ENCODE measurements around the gene MYL11.
A peak's percentile ranks its signal among the peaks of the same experiment; 100 is the strongest.

Gene MYL11

DNA sequence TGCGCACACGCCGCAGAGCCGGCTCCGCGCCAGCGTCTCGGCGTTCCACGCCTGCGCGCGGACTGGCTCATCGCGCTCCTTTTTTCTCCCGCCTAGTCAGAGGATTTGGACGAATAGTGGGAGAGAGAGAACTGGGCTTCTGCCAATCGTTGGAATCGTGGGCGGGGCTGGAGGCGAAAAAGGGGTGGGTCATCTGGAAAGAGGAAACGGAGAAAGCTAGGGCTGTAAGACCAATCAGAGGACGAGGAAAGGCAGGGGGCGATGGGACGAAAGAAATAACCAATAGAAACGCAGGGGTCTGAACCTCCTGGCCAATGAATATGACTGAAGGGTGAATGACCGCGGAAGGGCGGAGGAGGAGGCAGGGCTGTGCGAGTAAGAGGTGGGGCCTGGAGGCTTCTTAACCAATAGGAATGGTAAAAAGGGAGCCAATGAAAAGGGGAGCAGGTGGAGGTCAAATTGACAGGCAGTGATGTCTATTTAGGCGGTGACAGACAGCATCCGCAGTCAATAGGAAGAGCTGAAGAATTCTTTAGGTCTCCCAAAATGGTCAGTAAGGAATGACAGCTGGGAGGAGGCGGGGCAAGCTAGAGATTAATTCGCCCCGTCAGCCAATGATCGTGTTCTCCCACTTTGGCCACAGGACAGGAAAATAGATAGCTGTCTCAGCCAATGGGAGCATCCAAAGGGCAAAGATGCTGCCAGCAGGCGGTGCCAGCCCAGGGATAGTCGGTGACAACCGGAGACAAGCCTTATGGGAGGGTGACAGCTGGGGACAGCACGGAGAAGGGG, 4.0 kb upstream of the MYL11 start, which contains the start of gene TBC1D10B:
Gene TBC1D10B (minus strand): TSS at position 39 of the 792 bp plus-strand sequence. CDS start 311 bp downstream, outside the sequence.
- Histone ChIP-seq H3K36me3 (ENCODE audit: control insufficient read depth in 2 of 2, insufficient read depth in 2 of 2, low read length in 2 of 2) (peaks cover 0 to 2% of the 10 kb centered on the region in 2 donors), H3K4me1 (ENCODE audit: control insufficient read depth in 2 of 2, insufficient read depth in 2 of 2, low read length in 2 of 2) (peaks cover 24 to 32% of the 10 kb centered on the region in 2 donors), H3K9ac (ENCODE audit: low read depth in 1 of 2, low read length in 2 of 2) (peak within 1 kb of the TSS; percentile 75), H3K4me3 (ENCODE audit: low read length in 2 of 2) (peak within 1 kb of the TSS; percentile 70 to 84), H3K27me3 (ENCODE audit: control insufficient read depth in 2 of 2, insufficient read depth in 2 of 2, low read length in 2 of 2) (no peaks in the 10 kb centered on the region), H3K9me3 (ENCODE audit: control insufficient read depth in 2 of 2, low read length in 2 of 2) (no peaks in the 10 kb centered on the region), H3K27ac (ENCODE audit: low read depth in 2 of 2, low read length in 2 of 2) (peak within 1 kb of the TSS; percentile 82 to 87)

DNA sequence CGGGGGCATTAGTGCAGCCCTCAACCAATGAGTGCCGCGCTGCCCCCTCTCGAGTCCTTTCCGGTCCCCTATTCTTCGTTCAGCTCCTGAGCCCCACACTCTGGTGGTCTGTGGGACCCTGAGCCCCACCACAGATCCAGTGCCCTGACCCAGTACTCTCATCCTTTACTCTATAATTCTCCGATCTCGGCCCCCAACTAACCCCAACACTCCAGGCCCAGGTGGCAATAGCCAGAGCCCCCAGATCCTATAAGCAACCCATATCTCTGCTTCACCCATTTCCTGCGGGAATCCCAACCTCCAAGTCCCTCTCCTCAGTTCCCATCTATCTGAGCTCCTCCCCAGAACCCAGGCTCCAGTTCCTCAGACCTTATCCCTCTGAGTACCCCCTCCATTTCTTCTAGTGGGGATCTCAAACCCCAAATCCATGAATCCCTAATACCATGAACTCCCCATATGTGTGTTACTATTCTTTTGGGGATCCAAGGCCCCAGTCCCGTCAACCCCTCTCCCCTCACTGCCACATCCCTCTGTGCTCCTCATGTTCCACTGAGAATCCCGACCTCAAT, 3.3 kb upstream of the MYL11 start:
- no peaks in the 10 kb centered on the region for H3K27me3 ChIP-seq (ENCODE audit: control insufficient read depth in 2 of 2, insufficient read depth in 2 of 2, low read length in 2 of 2)
- H3K9ac ChIP-seq (ENCODE audit: low read depth in 1 of 2, low read length in 2 of 2): peak overlapping the region; percentile 72 to 73
- H3K36me3 ChIP-seq (ENCODE audit: control insufficient read depth in 2 of 2, insufficient read depth in 2 of 2, low read length in 2 of 2): no peaks in the 10 kb centered on the region
- peaks cover 24 to 32% of the 10 kb centered on the region in 2 donors for H3K4me1 ChIP-seq (ENCODE audit: control insufficient read depth in 2 of 2, insufficient read depth in 2 of 2, low read length in 2 of 2)
- H3K27ac ChIP-seq (ENCODE audit: low read depth in 2 of 2, low read length in 2 of 2): peak overlapping the region; percentile 82 to 87
- H3K9me3 ChIP-seq (ENCODE audit: control insufficient read depth in 2 of 2, low read length in 2 of 2): no peaks in the 10 kb centered on the region
- peak overlapping the region; percentile 65 to 70 for H3K4me3 ChIP-seq (ENCODE audit: low read length in 2 of 2)

DNA sequence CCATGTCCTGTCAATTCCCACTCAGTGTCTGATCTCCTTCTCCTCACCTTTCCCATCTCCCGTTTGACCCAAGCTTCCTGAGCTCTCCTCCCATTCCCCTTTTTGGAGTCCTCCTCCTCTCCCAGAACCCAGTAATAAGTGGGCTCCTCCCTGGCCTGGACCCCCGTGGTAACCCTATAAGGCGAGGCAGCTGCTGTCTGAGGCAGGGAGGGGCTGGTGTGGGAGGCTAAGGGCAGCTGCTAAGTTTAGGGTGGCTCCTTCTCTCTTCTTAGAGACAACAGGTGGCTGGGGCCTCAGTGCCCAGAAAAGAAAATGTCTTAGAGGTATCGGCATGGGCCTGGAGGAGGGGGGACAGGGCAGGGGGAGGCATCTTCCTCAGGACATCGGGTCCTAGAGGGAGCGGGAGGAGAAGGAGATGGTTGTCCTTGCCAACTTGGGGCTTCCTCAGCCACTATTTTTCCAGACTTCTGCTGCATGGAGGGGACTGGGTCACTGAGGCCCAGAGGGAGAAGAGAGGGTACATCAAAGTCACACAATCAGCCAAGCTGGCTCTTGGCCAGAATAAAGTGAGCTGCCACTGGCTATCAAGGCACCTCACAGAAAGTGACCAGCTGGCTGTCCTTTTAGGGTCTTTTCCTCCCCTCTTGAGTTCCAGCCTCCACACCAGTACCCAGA, 2.4 kb upstream of the MYL11 start:
- Histone ChIP-seq H3K36me3 (ENCODE audit: control insufficient read depth in 2 of 2, insufficient read depth in 2 of 2, low read length in 2 of 2) (no peaks in the 10 kb centered on the region), H3K27me3 (ENCODE audit: control insufficient read depth in 2 of 2, insufficient read depth in 2 of 2, low read length in 2 of 2) (no peaks in the 10 kb centered on the region), H3K4me3 (ENCODE audit: low read length in 2 of 2) (no peak overlapping the region), H3K9ac (ENCODE audit: low read depth in 1 of 2, low read length in 2 of 2) (peak overlapping the region in 1 of 2 donors; percentile 8), H3K4me1 (ENCODE audit: control insufficient read depth in 2 of 2, insufficient read depth in 2 of 2, low read length in 2 of 2) (peaks cover 25 to 30% of the 10 kb centered on the region in 2 donors), H3K27ac (ENCODE audit: low read depth in 2 of 2, low read length in 2 of 2) (no peak overlapping the region), H3K9me3 (ENCODE audit: control insufficient read depth in 2 of 2, low read length in 2 of 2) (no peaks in the 10 kb centered on the region)

DNA sequence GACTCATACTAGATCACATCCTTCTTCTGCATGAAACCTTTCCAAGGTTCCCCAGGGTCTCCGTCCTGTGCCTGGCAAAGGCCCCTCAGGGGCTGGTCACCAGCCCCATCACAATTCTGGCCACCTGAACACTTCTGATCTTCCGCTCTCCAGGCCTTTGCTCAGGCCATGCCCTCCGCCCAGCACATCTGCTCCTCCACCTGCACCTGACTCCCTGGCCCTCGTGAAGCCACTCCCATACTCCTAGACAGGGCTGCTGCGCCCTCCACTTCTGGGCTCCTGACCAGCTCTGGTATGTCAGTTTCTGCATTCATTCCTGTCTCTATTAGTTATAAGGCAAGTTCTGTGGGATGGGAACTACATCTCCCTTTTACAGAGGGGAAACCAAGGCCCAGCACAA, 1.9 kb upstream of the MYL11 start:
- Histone ChIP-seq H3K27me3 (ENCODE audit: control insufficient read depth in 2 of 2, insufficient read depth in 2 of 2, low read length in 2 of 2) (no peaks in the 10 kb centered on the region), H3K27ac (ENCODE audit: low read depth in 2 of 2, low read length in 2 of 2) (no peak overlapping the region), H3K36me3 (ENCODE audit: control insufficient read depth in 2 of 2, insufficient read depth in 2 of 2, low read length in 2 of 2) (no peaks in the 10 kb centered on the region), H3K4me3 (ENCODE audit: low read length in 2 of 2) (no peak overlapping the region), H3K9ac (ENCODE audit: low read depth in 1 of 2, low read length in 2 of 2) (no peak overlapping the region), H3K9me3 (ENCODE audit: control insufficient read depth in 2 of 2, low read length in 2 of 2) (no peaks in the 10 kb centered on the region), H3K4me1 (ENCODE audit: control insufficient read depth in 2 of 2, insufficient read depth in 2 of 2, low read length in 2 of 2) (peaks cover 23 to 27% of the 10 kb centered on the region in 2 donors)

DNA sequence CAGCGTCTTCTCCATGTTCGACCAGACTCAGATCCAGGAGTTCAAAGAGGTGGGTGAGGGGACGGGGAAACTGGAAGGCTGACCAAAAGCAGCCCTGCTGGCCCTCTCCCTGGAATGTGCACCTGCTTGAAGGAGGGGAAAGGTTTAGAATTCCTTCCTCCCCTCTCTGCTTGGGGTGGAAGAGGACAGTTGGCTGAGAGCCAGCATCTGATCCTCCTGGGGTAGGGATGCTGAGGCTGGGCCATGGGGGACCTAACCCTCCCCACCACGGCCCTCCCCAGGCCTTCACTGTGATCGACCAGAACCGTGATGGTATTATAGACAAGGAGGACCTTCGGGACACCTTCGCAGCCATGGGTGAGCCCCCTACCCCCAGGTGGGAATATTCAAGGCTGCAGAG, 1.3 kb downstream of the MYL11 start:
- no peaks in the 10 kb centered on the region for H3K9me3 ChIP-seq (ENCODE audit: control insufficient read depth in 2 of 2, low read length in 2 of 2)
- H3K4me3 ChIP-seq (ENCODE audit: low read length in 2 of 2): no peak overlapping the region
- peaks cover 18 to 23% of the 10 kb centered on the region in 2 donors for H3K4me1 ChIP-seq (ENCODE audit: control insufficient read depth in 2 of 2, insufficient read depth in 2 of 2, low read length in 2 of 2)
- no peaks in the 10 kb centered on the region for H3K27me3 ChIP-seq (ENCODE audit: control insufficient read depth in 2 of 2, insufficient read depth in 2 of 2, low read length in 2 of 2)
- no peak overlapping the region for H3K27ac ChIP-seq (ENCODE audit: low read depth in 2 of 2, low read length in 2 of 2)
- no peaks in the 10 kb centered on the region for H3K36me3 ChIP-seq (ENCODE audit: control insufficient read depth in 2 of 2, insufficient read depth in 2 of 2, low read length in 2 of 2)
- no peak overlapping the region for H3K9ac ChIP-seq (ENCODE audit: low read depth in 1 of 2, low read length in 2 of 2)

DNA sequence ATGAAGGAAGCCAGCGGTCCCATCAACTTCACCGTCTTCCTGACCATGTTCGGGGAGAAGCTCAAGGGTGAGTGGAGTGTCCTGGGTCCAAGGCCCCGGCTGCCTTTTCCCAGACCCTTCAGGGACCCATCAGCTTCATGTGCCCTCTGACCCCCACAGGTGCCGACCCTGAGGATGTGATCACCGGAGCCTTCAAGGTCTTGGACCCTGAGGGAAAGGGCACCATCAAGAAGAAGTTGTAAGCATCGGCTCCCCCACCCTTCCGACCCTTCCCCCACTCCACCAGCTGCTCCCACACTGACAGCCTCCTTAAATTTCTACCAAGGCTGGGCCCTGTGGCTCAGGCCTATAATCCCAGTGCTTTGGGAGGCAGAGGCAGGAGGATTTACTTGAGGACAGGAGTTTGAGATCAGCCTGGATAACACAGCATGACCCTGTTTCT, 1.9 kb downstream of the MYL11 start:
- Histone ChIP-seq H3K9me3 (ENCODE audit: control insufficient read depth in 2 of 2, low read length in 2 of 2) (no peaks in the 10 kb centered on the region), H3K9ac (ENCODE audit: low read depth in 1 of 2, low read length in 2 of 2) (no peak overlapping the region), H3K36me3 (ENCODE audit: control insufficient read depth in 2 of 2, insufficient read depth in 2 of 2, low read length in 2 of 2) (no peaks in the 10 kb centered on the region), H3K4me3 (ENCODE audit: low read length in 2 of 2) (no peak overlapping the region), H3K4me1 (ENCODE audit: control insufficient read depth in 2 of 2, insufficient read depth in 2 of 2, low read length in 2 of 2) (peaks cover 16 to 18% of the 10 kb centered on the region in 2 donors), H3K27me3 (ENCODE audit: control insufficient read depth in 2 of 2, insufficient read depth in 2 of 2, low read length in 2 of 2) (no peaks in the 10 kb centered on the region), H3K27ac (ENCODE audit: low read depth in 2 of 2, low read length in 2 of 2) (no peak overlapping the region)

DNA sequence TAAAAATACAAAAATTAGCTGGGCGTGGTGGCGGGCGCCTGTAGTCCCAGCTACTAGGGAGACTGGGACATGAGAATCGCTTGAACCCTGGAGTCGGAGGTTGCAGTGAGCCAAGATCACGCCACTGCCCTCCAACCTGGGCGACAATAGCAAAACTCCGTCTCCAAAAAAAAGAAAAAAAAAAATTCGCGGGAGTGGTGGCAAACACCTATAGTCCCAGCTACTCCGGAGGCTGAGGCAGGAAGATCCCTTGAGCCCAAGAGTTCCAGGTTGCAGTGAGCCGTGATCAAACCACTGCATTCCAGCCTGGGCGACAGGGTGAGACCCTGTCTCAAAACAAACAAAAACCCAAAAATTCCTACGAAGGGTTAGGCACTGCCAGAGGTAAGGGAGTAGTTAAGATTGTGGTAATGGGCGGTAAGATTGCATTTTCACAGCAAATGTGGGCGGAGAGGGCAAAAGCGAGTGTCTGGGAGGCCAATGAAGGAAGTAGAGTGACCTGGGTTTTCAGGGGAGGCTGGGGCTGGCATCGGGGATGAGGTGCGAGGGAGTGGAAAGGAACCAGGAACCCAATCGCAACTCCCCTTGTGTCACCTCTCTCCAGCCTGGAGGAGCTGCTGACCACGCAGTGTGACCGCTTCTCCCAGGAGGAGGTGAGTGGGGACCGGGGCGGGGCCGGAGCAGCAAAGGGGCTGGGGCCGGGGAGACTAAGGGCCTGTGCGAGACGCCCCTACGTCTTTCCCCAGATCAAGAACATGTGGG, 2.6 kb downstream of the MYL11 start:
- peak overlapping the region; percentile 77 to 82 for H3K4me3 ChIP-seq (ENCODE audit: low read length in 2 of 2)
- peak overlapping the region; percentile 92 to 94 for H3K9ac ChIP-seq (ENCODE audit: low read depth in 1 of 2, low read length in 2 of 2)
- no peaks in the 10 kb centered on the region for H3K36me3 ChIP-seq (ENCODE audit: control insufficient read depth in 2 of 2, insufficient read depth in 2 of 2, low read length in 2 of 2)
- peaks cover 16% of the 10 kb centered on the region in 2 donors for H3K4me1 ChIP-seq (ENCODE audit: control insufficient read depth in 2 of 2, insufficient read depth in 2 of 2, low read length in 2 of 2)
- H3K27ac ChIP-seq (ENCODE audit: low read depth in 2 of 2, low read length in 2 of 2): peak overlapping the region; percentile 100
- no peaks in the 10 kb centered on the region for H3K27me3 ChIP-seq (ENCODE audit: control insufficient read depth in 2 of 2, insufficient read depth in 2 of 2, low read length in 2 of 2)
- no peaks in the 10 kb centered on the region for H3K9me3 ChIP-seq (ENCODE audit: control insufficient read depth in 2 of 2, low read length in 2 of 2)

DNA sequence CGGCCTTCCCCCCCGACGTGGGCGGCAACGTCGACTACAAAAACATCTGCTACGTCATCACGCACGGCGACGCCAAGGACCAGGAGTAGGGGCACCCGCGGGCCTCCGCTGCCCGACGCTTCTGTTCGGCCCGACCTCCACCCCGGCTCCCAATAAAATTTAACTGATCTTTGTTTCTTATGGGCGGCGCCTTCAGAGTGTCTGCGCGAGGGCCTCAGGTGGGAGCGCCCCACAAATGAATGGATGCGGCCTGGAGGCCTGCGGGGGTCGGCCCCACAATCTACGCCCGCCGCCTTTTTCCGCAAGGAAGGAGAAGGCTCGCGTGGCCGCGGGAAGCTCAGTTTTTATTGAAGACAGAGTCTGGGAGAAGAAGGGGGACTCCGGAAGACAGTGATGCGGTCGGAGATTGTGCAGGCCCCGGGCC, 3.2 kb downstream of the MYL11 start:
- Histone ChIP-seq H3K9ac (ENCODE audit: low read depth in 1 of 2, low read length in 2 of 2) (peak overlapping the region; percentile 92 to 94), H3K36me3 (ENCODE audit: control insufficient read depth in 2 of 2, insufficient read depth in 2 of 2, low read length in 2 of 2) (no peaks in the 10 kb centered on the region), H3K9me3 (ENCODE audit: control insufficient read depth in 2 of 2, low read length in 2 of 2) (no peaks in the 10 kb centered on the region), H3K4me1 (ENCODE audit: control insufficient read depth in 2 of 2, insufficient read depth in 2 of 2, low read length in 2 of 2) (peaks cover 16% of the 10 kb centered on the region in 2 donors), H3K27ac (ENCODE audit: low read depth in 2 of 2, low read length in 2 of 2) (peak overlapping the region; percentile 100), H3K4me3 (ENCODE audit: low read length in 2 of 2) (peak overlapping the region; percentile 77 to 82), H3K27me3 (ENCODE audit: control insufficient read depth in 2 of 2, insufficient read depth in 2 of 2, low read length in 2 of 2) (no peaks in the 10 kb centered on the region)

DNA sequence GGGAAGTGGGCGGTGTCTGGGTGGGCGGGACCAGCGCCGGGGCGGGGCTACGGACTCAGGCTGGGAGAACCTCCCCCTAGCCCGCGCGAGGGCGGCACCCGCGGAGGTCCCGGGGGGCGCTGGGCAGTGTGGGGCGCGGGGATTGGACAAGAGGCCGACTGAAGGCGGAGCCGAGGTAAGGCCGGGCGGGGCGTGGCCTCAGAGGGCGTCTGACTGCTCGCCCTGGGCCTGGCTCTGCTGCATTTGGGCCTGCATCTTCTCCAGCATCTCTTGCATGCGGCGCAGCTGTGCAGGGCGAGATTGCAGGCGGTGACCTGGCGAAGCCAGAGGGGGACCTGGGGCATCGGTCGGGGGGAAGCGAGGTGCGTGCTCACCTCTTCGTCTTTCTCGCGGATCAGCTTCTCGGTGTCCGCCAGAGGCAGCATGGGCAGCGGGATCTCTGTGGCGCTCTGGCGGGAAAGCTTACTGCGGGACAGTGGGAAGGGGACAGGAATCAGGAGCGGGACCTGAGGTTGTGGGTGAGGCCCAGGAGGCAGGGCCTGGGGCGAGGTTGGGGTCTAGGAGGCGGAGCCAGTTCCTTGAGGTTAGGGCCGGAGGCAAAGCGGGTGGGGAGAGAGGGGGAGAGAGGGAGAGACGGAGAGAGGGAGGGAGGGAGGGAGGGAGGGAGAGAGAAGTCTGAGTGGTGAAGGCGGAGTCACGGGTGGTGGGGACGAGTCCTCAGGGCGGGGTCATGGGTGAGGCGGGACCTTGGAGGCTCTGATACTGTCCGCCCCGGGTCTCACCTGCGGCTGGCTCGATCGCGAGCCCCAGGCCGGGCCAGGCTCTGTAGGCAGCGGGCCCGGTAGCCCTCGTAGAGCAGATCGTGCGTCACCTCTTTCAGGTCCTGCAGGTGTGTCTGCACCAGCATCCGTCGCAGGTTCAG, 3.9 kb downstream of the MYL11 start:
- peak overlapping the region; percentile 100 for H3K27ac ChIP-seq (ENCODE audit: low read depth in 2 of 2, low read length in 2 of 2)
- peaks cover 16% of the 10 kb centered on the region in 2 donors for H3K4me1 ChIP-seq (ENCODE audit: control insufficient read depth in 2 of 2, insufficient read depth in 2 of 2, low read length in 2 of 2)
- H3K27me3 ChIP-seq (ENCODE audit: control insufficient read depth in 2 of 2, insufficient read depth in 2 of 2, low read length in 2 of 2): no peaks in the 10 kb centered on the region
- no peaks in the 10 kb centered on the region for H3K9me3 ChIP-seq (ENCODE audit: control insufficient read depth in 2 of 2, low read length in 2 of 2)
- H3K4me3 ChIP-seq (ENCODE audit: low read length in 2 of 2): peak overlapping the region; percentile 83 to 92
- no peaks in the 10 kb centered on the region for H3K36me3 ChIP-seq (ENCODE audit: control insufficient read depth in 2 of 2, insufficient read depth in 2 of 2, low read length in 2 of 2)
- peak overlapping the region; percentile 86 to 94 for H3K9ac ChIP-seq (ENCODE audit: low read depth in 1 of 2, low read length in 2 of 2)
